Stimulated activated CD4-positive, alpha-beta T cell treated with anti-CD3 and anti-CD28 coated beads, Interleukin-1b, Interleukin-23, amount 100 ng/mL, for 48 hours (primary cell): Measurements from ENCODE around the gene MAIP1.

Experiments
- DNase-seq: peaks from one replicate; pipeline ENCODE4 v3.0.0-alpha.2; 2020

The MAIP1 gene

DNA sequence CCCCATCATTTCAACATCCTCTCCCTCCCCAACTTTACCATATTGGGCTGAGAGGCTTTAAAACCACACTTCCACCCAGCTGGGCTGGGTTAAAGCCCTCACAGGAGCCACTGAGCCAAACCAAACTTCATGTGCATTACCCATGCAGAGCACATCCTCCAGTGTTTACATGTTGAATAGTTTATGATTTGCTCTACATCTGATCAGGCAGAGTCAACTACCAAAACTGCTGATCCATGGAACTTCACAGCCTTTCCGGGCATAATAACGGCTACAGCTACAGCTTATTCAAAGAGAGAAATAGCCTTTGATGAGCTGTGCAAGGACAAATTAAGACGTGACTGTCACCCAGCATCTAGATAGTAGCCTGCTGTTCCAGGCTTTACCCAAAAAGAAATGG, 39.0 kb downstream of the MAIP1 start:
- DNase-seq = no peak

DNA sequence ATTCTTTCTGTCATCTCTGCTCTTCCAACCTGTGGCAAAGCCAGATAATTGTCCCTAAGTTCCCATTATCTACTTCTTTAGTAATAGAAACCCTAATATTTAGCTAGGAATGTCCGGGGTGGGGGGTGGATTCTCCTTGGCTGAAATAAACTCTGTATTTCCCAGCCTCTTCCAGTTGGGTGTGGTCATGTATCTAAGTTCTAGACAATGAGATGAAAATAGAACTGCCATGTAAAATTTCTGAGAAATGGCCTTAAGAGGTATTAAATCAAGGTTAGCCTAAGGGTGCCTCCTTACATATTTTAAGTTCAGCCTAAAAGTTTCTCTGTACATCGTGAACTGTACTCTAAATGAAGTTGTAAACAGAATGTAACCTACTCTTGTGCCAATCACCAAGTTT, 39.5 kb downstream of the MAIP1 start:
- no peak for DNase-seq

DNA sequence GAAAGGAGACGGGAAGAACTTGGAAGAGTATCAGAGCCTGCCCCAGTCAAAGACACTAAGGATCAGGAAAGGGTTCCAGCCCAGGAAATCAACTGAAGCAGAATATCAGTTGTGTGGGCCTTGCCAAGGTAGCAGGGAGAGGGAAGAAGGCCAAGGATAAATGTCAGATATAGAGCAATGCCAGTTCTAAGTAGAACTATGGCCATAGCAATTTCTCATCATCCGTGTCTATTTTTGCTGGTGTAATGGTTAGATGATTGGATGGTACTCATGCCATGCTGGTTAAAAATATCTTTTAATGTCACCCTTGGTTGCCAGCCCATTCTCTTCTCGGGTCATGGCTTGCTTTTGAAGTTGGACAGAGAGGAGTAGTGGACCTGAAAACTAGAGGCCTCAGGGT, 41.9 kb downstream of the MAIP1 start:
- no peak for DNase-seq

DNA sequence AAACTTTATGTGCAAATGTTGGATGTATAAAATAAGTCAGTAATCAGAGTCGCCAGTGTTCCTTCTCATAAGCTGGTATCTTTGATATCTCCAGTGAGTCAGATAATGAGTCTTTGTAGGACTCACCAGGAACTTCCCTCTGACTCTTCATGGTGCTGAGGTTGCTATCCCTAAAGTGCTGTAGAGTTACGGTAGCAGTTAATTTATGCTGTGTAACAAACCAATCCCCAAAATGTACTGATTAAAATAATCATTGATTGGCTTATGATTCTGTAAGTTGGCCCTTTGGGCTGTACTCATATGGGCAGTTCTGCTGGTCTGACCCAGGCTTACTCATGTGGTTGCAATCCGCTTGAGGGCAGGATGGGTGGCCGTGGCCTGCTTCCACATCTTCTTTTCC, 43.8 kb downstream of the MAIP1 start:
- DNase-seq = no peak

DNA sequence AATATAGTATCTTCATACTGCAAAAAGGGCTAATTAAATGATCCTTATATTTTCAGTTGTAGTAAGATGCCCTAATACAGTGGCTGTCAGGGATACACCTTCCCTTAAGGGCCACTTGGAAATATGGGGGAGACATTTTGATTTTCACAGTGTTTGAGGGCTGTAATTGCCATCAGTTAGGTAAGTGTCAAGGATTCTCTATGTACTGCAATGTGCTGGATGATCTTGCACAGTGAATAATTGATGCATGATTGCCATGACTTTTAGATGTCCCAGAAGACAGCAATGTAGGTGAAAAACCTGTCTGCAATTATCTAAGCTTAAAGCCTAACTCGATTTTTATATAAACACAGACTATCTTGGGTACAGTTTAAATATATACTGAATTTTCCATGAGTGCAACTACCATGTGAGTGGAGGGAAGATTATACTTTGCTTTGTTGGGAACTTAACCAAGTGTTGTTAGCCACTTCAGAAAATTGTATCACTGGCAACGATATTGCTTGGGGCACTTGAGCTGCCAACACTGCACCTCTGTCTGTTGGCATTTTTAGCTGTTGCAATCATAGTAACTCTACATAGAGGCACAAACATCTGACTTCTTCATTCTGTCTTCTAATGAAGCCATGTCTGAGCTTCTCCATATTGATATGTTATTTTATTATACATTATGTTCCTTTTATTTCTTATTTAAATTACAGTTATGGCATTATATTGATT, 45.2 kb downstream of the MAIP1 start:
- no peak for DNase-seq

DNA sequence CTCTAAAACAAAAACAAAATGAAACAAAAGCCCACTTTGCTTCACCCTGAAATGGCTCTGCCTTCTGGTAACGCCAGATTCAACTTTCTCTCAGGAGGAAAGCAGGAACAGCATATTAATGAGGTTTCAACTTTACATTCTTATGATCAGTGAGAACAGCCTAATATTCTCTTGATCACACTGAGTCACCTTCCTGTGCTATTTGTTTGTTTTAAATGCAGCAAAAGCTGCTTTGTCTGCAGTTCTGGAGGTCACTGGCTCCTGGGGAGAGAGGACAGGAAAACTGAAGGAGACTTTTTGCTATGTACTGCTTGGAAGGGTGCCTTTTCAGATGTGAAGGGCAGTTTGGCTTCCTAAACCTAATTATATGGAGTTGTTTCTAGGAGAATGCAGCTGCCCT, 48.1 kb downstream of the MAIP1 start:
- DNase-seq = no peak

DNA sequence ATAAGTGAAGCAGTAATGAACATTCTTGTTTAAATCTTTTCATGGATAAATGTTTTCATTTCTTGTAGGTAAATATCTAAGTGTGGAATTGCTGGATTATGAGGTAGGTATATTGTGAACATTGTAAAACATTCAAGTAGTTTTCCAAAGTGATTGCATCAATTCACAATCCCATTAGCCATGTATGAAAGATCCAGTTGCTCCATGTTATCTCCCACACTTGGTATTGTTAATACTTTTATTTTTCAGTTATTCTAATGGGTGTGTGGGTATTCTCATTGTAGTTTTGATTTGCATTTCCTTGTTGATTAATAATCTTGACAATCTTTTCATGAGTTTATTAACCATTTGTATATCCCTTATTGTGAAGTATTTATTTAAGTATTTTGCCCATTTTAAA, 50.3 kb downstream of the MAIP1 start:
- DNase-seq = no peak

DNA sequence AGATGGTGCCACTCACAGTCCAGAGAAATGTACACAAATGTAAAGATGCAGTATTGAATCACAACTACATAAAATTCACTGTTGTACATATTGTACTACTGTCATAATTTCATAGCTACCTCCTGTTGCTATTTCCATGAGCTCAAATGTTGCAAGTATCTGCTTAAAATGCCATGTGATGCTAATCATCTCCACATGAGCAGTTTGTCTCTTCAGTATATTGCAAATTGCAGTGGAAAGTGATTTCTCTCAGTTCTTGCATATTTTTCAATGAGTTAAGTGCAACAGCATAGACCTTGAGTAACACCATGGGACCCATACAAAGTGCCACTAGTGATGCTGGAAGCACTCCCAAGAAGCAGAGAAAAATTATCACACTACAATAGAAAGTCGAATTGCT, 51.9 kb downstream of the MAIP1 start:
- no peak for DNase-seq

DNA sequence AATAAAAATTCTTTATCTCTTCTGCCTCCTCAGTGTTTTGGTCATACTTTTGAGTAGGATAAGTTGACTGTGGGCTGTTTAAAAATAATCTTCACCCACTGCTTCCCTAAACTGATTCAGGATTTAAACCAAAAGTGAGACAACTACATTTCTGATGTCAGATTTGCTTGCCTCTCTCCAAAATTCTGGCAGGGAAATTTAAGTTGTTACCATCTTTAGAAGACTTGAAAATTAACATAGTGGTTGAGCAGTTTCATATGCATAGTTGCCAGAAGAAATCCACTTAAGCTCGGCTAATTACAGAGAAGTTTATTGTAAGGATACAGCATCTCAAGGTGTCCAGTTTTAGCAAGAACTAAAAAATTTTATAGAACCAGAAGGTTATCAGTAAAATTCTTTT, 57.0 kb downstream of the MAIP1 start:
- DNase-seq = no peak
